GM12878 (cell line): ENCODE results near the gene SF1.

Experiments used
- CBX5 ChIP-seq: sonication (generic); IDR thresholded peaks from 2 replicates; pipeline ENCODE4 v1.6.1; 2016; ENCODE audit warnings: low read depth, moderate library complexity, mild to moderate bottlenecking, inconsistent platforms
- CTCF ChIP-seq, 3 experiments: IDR thresholded peaks in 2 of 3; conservative IDR thresholded peaks in 1 of 3; 2 replicates each; pipeline ENCODE4 v1.5.1; 2011; ENCODE audit warnings: low read depth in 3 of 3, low read length in 3 of 3, mild to moderate bottlenecking in 3 of 3, control low read depth in 2 of 3, moderate library complexity in 2 of 3, inconsistent platforms in 1 of 3, mixed read lengths in 1 of 3; ENCODE audit not compliant: control insufficient read depth in 2 of 3, insufficient read depth in 1 of 3; ENCODE audit errors: extremely low read depth in 1 of 3
- EZH2 ChIP-seq: IDR thresholded peaks from 2 replicates; pipeline ENCODE4 v1.6.1; 2012; ENCODE audit warnings: low read depth, mild to moderate bottlenecking, control low read depth, inconsistent platforms, low read length, borderline replicate concordance; ENCODE audit not compliant: control insufficient read depth
- KDM1A ChIP-seq: fragments of 200-600 bp; sonication (generic); IDR thresholded peaks from 2 replicates; pipeline ENCODE4 v1.6.1; 2016; ENCODE audit warnings: borderline replicate concordance
- POLR2A ChIP-seq: IDR thresholded peaks from 2 replicates; pipeline ENCODE4 v1.6.1; 2011; ENCODE audit warnings: low read depth, mild to moderate bottlenecking, low read length
- SUZ12 ChIP-seq: fragments of 200-600 bp; sonication (generic); IDR thresholded peaks from one replicate; pipeline ENCODE4 v1.6.1; 2018; ENCODE audit warnings: antibody characterized with exemption, mild to moderate bottlenecking; ENCODE audit not compliant: unreplicated experiment
- ZNF384 ChIP-seq: IDR thresholded peaks from 2 replicates; pipeline ENCODE4 v1.6.1; 2012; ENCODE audit warnings: low read depth, mild to moderate bottlenecking, low read length, improper control_type of control experiment, borderline replicate concordance

GRCh38 chr11:64716473-64717267 is 61.7 kb downstream of the SF1 start:
- TF ChIP-seq POLR2A (no peak), SUZ12 (no peak), KDM1A (no peak), ZNF384 (no peak), CBX5 (no peak), EZH2 (no peak), CTCF (IDR thresholded peaks at IDR 0.05 in 2 of 3, conservative IDR thresholded peaks at IDR 0.05 in 1 of 3; ENCODE audit: control insufficient read depth in 2 of 3, extremely low read depth in 1 of 3, insufficient read depth in 1 of 3, low read depth in 3 of 3, low read length in 3 of 3) (no peak)
